ENCODE data around the gene ZBTB7B. TPM values are rescaled to one million over a fixed set of nuclear protein-coding genes. Genes with fewer than 3 reads are reported as not detected.

Gene ZBTB7B
- total RNA-seq (2022; extraction: Qiagen RNA extraction; ENCODE audit: low read depth): 19.7 to 26.6 TPM (median 25.9 TPM) in 5 replicates

DNA sequence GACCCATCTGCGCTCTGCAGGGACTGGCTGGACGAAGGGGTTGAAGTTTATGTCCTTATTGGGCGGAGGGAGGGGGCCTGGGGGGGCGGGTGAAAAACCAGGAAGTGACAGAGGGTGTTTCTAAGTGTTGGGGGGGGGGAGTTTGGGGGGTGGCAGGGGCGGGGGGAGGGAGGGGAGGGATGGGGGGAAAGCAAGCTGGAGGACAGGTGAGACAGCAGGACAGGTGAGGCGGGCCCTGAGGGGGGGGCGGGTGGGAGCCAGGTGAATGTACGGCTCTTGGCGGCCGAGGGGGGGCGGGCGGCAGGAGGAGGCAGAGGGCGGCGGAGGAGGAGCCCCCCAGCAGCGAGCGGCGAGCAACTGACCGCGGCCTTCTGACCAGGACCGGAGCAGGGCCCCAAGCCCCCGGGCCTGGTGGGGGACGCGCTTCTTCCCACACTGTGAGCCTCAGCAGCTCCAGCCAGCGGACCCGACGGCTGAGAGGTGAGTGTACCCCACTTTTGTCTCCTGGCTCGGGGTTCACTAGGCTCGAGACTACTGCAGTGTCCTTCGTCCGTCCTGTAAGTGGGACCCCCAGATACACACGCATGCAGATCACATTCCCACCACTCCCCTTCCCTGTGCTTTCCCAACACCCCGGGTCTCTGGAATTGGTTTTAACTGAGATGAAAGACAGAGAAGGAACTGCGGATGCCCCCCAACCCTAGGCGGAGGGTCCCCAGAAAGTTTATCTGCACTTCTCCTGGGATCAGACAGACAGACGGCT lies at the start of gene ZBTB7B:
ZBTB7B (plus strand) TSS at position 339 of the 763 bp plus-strand sequence. CDS start 11,859 bp downstream, outside the sequence.

DNA sequence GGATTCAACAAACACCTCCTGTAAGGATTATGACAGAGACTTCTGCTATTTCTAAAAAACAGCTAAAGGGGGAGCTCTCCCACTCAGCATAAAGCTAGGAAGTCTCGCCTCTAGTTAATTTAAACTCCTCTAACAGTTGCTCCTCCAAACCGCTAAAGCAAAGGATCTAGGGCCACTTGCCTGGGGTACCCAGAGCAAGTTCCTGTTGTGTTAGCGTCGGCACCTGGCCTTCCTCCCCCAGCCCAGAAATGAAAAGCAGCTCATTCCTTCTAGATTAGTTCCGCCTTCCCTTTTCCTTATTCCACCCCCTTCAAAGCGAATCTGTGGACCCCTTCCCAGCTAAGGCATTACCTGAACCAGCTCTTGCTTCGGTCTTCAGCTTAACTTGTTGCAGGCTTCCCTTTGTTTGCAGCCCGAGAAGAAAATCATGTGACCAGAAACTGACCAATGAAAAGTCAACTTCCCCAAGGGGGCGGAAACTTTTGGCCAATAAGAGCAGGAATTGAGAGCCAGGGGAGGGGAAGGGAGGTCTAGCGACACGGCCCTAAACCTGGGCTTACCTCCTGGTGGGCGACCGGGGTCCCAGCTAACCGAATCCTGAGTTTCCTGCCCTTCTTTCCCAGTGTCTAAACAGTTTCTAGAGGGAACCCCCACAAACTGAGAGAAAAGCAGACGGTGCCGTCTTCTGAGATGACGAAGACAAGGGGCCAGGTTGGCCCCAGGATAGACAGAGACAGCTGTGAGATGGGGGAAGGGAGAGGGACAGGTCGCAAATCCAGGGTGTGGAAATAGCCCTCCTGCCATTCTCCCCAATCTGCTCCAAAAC lies 46.7 kb upstream of the ZBTB7B start, which contains the start of gene PBXIP1:
PBXIP1 (minus strand) TSS at position 382 of the 826 bp plus-strand sequence. CDS start 2,378 bp downstream, outside the sequence.

DNA sequence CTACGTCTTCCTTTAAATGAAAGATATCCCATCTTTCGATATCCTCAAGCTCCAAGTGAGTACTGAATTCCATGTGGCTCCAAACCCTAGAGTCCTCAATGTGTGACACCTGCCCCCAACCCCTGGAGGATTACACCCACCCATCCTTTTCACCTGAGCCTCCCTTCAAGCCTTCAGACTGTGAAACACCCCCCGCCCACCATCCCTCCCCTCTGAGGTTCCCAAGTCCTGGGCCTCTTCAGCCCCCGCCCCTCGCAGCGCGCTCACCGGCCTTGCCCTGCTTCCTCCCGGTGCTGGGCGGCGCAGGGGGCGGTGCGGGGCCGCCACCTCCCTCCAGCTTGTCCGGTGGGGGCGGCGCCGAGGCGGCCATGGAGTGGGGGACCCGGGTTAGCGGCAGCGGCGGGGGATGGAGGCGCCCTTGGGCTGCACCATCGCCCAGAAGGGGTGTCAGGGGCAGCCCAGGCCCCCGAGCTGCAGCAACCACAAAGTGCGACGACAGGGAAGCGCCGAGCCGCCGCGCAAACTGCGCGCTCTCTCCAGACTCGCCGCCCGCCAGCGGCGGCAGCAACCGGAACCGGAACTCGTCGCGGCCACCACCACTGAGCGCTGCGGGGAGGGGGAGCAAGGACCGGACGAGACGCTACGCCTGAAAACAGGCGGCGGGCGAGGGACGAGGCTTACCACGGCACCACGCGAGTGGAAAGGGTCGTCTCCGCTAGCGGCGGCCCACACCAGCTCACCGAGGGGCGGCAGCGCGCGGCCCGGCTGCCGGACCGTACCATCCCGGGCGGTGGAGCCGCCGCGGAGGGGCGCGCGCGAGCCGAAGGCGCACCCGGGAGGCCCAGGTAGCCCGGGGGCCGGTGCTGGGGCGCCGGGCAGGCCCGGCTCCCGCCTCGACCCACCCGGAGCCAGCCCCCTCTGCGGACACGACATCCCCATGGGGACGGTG lies 41.1 kb upstream of the ZBTB7B start, which contains the start of gene PYGO2:
PYGO2 (minus strand) TSS at position 576 of the 949 bp plus-strand sequence; CDS start at position 370, 206 bp downstream.

DNA sequence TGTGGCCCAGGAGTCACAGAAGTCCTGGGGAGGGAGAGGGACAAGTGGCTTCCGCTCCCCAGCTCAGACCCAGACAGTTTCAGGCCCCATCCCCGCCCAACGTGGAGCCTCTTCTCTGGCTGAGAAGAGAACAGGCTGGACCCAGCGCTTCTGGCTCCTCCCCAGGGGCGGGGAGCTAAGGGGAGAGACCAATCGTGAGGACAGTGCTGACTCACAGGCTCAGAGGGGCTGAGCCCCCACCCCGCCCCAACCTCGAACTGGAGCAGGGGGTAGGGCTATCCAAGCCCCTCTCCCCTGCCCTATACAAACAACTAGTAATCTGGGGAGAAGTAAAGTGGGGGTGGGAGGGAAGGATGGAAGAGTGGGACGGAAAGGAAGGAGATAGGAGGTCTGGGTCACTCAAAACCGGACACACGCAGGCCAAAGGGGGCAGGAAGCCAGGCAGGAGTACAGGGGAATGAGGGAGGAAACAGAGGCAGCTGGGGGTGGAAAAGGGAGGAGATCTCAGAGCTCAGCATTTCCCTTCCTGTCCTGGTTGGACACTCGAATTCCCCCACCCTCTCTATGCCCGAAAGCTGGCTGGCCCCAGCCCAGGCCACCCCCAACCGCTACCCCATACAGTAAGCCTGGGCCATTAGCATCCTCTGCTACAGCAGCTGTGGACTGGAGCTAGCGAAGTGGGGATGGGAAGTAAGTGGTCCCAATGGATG lies 31.8 kb upstream of the ZBTB7B start, which contains the start of gene SHC1:
SHC1 (minus strand) TSS at position 117 of the 710 bp plus-strand sequence. CDS start 221 bp downstream, outside the sequence.

DNA sequence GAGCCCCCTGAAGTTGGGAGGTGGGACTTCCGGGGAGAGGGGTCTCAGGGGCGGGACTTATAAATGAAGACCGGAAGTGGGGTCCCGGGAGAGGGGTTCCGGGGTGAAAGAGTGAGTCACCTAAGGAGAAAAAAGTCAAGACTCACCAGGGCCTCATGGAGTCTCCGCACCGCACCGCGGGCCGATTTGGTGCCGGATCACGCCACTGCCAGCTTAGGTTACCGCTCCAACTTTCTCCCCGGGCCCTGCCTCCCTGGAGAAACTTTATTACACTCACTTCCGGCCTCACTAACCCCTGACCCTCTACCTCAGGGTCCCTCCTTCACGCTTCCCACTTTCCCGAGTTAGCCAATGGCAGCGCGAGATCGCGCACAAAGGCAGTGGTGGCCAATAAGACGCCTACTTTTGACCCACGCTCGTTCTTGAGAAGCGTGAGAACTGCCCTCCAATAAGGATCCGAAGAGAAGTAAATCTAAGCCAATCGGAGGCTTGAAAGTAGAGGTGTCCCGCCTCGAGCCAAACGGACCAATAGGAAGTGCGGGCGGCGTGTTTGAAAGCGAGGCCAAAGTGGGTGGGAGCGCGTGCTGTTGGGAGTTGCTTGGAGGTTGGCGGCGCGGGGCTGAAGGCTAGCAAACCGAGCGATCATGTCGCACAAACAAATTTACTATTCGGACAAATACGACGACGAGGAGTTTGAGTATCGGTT lies 28.3 kb upstream of the ZBTB7B start, which contains the start of gene CKS1B:
CKS1B (plus strand) TSS at position 580 of the 706 bp plus-strand sequence; CDS start at position 645, 65 bp downstream.

DNA sequence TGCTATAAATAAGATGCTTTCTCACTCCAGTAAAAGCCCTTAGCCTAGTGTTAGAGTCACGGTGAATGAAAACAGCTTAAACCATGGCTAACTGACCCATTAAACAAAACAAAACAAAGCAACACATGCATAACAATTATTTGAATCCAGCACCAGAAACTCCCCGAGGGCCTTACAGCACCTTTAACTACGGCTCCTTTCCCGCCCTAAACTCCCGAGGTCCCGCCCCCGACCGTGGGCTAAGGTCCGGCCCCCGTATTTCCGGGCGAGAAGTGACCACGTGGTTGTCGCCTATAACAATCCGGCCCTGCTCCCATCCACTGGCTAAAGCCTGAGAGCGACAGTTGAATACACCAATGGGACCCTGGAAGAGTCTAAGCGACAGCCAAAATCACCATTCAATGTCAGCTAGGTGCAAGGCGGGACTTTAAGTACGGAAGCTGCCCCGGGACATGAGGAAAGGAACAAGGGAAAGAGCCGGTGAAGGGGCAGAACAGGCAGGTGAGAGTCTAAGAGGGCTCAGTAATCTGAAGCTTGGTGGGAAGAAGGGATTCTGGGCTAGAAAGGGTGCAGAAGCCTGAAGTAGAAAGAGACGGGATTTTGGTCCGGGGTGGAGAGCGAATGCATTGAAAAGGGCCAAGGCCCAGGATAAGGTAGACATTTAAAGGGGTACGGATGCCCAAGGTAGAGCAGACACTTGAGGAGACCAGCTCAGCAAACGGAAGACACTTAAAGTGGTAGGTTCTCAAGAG lies 19.5 kb upstream of the ZBTB7B start, which contains the start of gene FLAD1:
FLAD1 (plus strand) TSS at position 448 of the 752 bp plus-strand sequence. CDS start 351 bp downstream, outside the sequence.

DNA sequence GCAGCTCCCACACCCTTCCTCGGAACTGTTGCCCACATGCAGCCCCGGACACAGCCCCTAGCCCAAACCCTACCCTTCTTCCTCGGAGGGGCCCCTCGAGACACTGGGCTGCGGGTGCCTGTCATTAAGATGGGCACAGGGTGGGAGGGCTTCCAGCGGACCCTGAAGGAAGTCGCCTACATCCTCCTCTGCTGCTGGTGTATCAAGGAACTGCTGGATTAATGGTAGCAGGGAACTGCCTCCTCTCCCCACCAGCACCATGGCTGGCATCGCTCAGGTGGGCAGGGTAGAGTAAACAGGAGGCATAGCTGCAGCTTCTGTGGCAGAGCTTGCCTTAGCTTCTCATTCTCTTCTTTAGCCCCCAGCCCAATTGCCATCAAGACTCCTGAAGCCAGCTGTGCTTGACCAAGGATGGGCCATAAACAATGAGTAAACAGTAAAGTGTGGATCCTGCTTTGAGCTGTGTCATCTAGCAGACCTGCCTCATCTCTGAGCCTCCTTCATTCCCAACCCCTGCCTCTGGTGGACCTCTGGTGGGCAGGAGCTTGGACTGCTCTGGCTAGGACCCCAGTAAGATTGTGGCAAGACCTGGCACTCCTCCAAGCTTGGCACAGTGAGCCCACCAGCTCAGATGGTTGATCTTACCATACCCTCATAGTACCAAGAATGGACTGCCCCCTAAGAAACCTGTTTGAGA lies 8.9 kb upstream of the ZBTB7B start, which contains the start of gene LENEP:
LENEP (plus strand) TSS at position 15 of the 697 bp plus-strand sequence; CDS start at position 37, 22 bp downstream.

DNA sequence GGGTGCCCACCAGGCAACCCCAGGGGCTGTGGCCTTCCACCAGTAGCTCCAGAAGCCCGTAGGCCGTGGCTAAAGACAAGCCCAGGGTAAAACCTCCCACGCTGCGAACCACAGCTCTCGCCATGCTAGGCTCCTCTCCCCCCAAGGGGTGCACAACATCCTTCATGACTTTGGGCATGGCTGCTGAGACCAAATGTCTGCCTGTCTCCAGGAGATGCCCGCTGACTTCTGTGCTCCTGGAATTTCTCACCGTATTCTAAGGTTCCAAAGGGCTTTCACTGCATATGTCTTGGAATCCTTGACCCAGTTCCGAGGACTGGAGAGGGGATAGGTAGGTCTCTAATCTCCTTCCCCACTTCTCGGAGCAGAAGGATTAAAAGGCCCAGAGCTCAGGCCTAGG lies 30.9 kb downstream of the ZBTB7B start, which contains the start of the genes DCST1 and DCST2:
DCST1 (plus strand) TSS at position 301 of the 400 bp plus-strand sequence. CDS start 213 bp downstream, outside the sequence.
DCST2 (minus strand) TSS at position 258 of the 400 bp plus-strand sequence; CDS start at position 178, 80 bp downstream.

DNA sequence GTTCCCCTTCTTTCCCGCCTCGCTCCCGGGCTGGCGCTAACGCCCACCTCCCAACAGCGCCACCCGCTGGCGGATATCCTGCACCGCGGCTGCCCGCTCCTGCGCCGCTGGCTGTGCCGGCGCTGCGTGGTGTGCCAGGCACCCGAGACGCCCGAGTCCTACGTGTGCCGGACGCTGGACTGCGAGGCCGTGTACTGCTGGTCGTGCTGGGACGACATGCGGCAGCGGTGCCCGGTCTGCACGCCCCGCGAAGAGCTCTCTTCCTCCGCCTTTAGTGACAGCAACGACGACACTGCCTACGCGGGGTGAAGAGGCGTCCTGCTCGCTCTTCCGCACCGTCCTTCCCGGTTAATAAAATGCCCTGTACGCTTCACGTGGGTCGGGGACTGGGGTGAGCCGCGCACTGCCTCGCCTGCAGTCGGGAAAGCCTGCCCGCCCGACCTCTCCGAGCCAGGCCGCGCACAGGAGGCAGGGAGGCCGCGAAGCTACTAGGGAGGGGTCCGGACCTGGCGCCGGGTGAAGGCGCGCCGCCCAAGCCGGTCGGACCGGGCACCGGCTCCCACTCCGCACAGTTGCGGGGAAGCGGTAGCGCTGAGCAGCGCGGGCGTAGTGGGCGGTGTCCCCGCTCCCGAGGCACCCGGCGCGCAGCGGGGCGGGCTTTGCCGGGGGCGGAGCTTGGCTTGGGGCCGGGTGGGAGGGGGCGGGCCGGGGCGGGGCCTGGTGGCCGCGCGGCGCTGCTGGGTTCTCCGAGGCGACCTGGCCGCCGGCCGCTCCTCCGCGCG lies 48.1 kb downstream of the ZBTB7B start, which contains the start of gene ADAM15:
ADAM15 (plus strand) TSS at position 757 of the 782 bp plus-strand sequence. CDS start 71 bp downstream, outside the sequence.

DNA sequence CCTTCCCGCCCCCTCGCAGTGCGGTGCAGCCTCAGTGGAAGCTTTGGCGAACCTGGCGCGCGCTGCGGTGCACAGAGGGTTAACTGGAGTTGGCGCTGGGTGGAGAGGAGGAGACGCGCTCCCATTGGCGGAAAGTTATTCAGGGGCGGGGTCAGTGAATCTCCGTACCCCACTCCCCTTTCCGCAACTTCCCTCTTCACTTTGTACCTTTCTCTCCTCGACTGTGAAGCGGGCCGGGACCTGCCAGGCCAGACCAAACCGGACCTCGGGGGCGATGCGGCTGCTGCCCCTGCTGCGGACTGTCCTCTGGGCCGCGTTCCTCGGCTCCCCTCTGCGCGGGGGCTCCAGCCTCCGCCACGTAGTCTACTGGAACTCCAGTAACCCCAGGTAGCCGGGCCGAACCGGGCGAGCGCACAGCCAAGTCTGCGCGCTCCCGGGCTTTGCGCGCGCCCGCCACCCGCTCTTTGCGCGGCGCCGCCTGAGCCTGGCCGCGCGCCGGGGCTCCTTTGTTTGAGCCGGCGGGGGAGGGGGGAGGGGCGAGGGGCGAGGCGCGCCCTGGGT lies 61.0 kb downstream of the ZBTB7B start, which contains the start of gene EFNA4:
EFNA4 (plus strand) TSS at position 191 of the 561 bp plus-strand sequence; CDS start at position 275, 84 bp downstream.

Other genes with a start within 250 kb of the ZBTB7B start
- 0.06 to 0.25 TPM (median 0.11 TPM) in 5 replicates for gene KCNN3, start 132.5 kb upstream of the ZBTB7B start, total RNA-seq (2022; extraction: Qiagen RNA extraction; ENCODE audit: low read depth)
- gene PMVK, start 66.1 kb upstream of the ZBTB7B start, total RNA-seq (2022; extraction: Qiagen RNA extraction; ENCODE audit: low read depth): 34.0 to 43.1 TPM (median 39.3 TPM) in 5 replicates
- 13.0 to 17.0 TPM (median 13.9 TPM) in 5 replicates for gene PBXIP1, start 46.7 kb upstream of the ZBTB7B start, total RNA-seq (2022; extraction: Qiagen RNA extraction; ENCODE audit: low read depth)
- 22.8 to 24.9 TPM (median 23.9 TPM) in 5 replicates for gene PYGO2, start 41.0 kb upstream of the ZBTB7B start, total RNA-seq (2022; extraction: Qiagen RNA extraction; ENCODE audit: low read depth)
- gene SHC1, start 32.1 kb upstream of the ZBTB7B start, total RNA-seq (2022; extraction: Qiagen RNA extraction; ENCODE audit: low read depth): 136 to 154 TPM (median 140 TPM) in 5 replicates
- 328 to 363 TPM (median 338 TPM) in 5 replicates for gene CKS1B, start 28.1 kb upstream of the ZBTB7B start, total RNA-seq (2022; extraction: Qiagen RNA extraction; ENCODE audit: low read depth)
- 40.1 to 46.0 TPM (median 41.6 TPM) in 5 replicates for gene FLAD1, start 19.5 kb upstream of the ZBTB7B start, total RNA-seq (2022; extraction: Qiagen RNA extraction; ENCODE audit: low read depth)
- not detected in 5 replicates for gene LENEP, start 9.2 kb upstream of the ZBTB7B start, total RNA-seq (2022; extraction: Qiagen RNA extraction; ENCODE audit: low read depth)
- gene DCST2, start 31.0 kb downstream of the ZBTB7B start, total RNA-seq (2022; extraction: Qiagen RNA extraction; ENCODE audit: low read depth): 0.22 to 0.72 TPM (median 0.46 TPM) in 5 replicates
- not detected in 5 replicates for gene DCST1, start 31.0 kb downstream of the ZBTB7B start, total RNA-seq (2022; extraction: Qiagen RNA extraction; ENCODE audit: low read depth)
- gene ADAM15, start 48.5 kb downstream of the ZBTB7B start, total RNA-seq (2022; extraction: Qiagen RNA extraction; ENCODE audit: low read depth): 64.6 to 76.9 TPM (median 67.8 TPM) in 5 replicates
- gene EFNA4, start 60.9 kb downstream of the ZBTB7B start, total RNA-seq (2022; extraction: Qiagen RNA extraction; ENCODE audit: low read depth): 7.3 to 9.0 TPM (median 8.4 TPM) in 5 replicates
- 3.7 to 5.6 TPM (median 4.2 TPM) in 5 replicates for gene EFNA3, start 76.0 kb downstream of the ZBTB7B start, total RNA-seq (2022; extraction: Qiagen RNA extraction; ENCODE audit: low read depth)
- 30.6 to 50.0 TPM (median 37.3 TPM) in 5 replicates for gene EFNA1, start 125.1 kb downstream of the ZBTB7B start, total RNA-seq (2022; extraction: Qiagen RNA extraction; ENCODE audit: low read depth)
- 34.2 to 39.1 TPM (median 35.5 TPM) in 5 replicates for gene SLC50A1, start 133.1 kb downstream of the ZBTB7B start, total RNA-seq (2022; extraction: Qiagen RNA extraction; ENCODE audit: low read depth)
- gene DPM3, start 137.7 kb downstream of the ZBTB7B start, total RNA-seq (2022; extraction: Qiagen RNA extraction; ENCODE audit: low read depth): 78.1 to 102 TPM (median 91.3 TPM) in 5 replicates
- 226 to 250 TPM (median 230 TPM) in 5 replicates for gene KRTCAP2, start 170.5 kb downstream of the ZBTB7B start, total RNA-seq (2022; extraction: Qiagen RNA extraction; ENCODE audit: low read depth)
- 1.3 to 1.8 TPM (median 1.4 TPM) in 5 replicates for gene TRIM46, start 171.0 kb downstream of the ZBTB7B start, total RNA-seq (2022; extraction: Qiagen RNA extraction; ENCODE audit: low read depth)
- 7.5 to 9.9 TPM (median 9.4 TPM) in 5 replicates for gene THBS3, start 205.1 kb downstream of the ZBTB7B start, total RNA-seq (2022; extraction: Qiagen RNA extraction; ENCODE audit: low read depth)
- gene MTX1, start 205.9 kb downstream of the ZBTB7B start, total RNA-seq (2022; extraction: Qiagen RNA extraction; ENCODE audit: low read depth): 67.2 to 74.0 TPM (median 72.4 TPM) in 5 replicates